AG04450 (cell line): ENCODE data around the gene PDZRN3. TPM values are rescaled to one million over a fixed set of nuclear protein-coding genes. Genes with fewer than 3 reads are reported as not detected.

Experiments used
- CTCF ChIA-PET: fragments of 300-600, 350-600 bp; formaldehyde crosslinking; extraction: SDS; loops from one replicate; lab custom pipeline; 2022; ENCODE audit warnings: antibody characterized with exemption, inconsistent platforms; lab: Charles Lee
- POLR2A ChIA-PET: fragments of 350-600 bp; formaldehyde crosslinking; extraction: SDS; loops from one replicate; lab custom pipeline; 2021; ENCODE audit warnings: antibody characterized with exemption, inconsistent platforms; lab: Yijun Ruan, JAX
- DNase-seq: peaks from one replicate; pipeline ENCODE4 v3.0.0-alpha.2; 2011; ENCODE audit warnings: low read depth, low spot score
- H3K27ac ChIP-seq: one replicate; pipeline ENCODE4 v1.5.1; 2012; ENCODE audit warnings: low read depth, low read length, control low read depth
- H3K27me3 ChIP-seq: one replicate; pipeline ENCODE4 v1.6.0; 2012; ENCODE audit warnings: low read length; ENCODE audit not compliant: control insufficient read depth, insufficient read depth
- H3K4me3 ChIP-seq: 2 replicates; pipeline ENCODE4 v1.5.1; 2011; ENCODE audit warnings: mild to moderate bottlenecking, low read depth, low read length, control low read depth
- H3K9me3 ChIP-seq: 2 replicates; pipeline ENCODE4 v1.5.1; 2012; ENCODE audit warnings: low read length; ENCODE audit not compliant: control insufficient read depth, insufficient read depth
- CTCF ChIP-seq: IDR thresholded peaks from 2 replicates; pipeline ENCODE4 v1.5.1; 2011; ENCODE audit warnings: low read depth, low read length, control low read depth, inconsistent platforms
- polyA plus RNA-seq: library from polyadenylated mRNA; depleted of rRNA; stranded (reverse); fragments of >200 nt; gene quantifications from 2 replicates; pipeline ENCODE4 v1.2.3, GENCODE V29; 2011

The PDZRN3 gene
- polyA plus RNA-seq, 1 experiment = 14.7 TPM

DNA sequence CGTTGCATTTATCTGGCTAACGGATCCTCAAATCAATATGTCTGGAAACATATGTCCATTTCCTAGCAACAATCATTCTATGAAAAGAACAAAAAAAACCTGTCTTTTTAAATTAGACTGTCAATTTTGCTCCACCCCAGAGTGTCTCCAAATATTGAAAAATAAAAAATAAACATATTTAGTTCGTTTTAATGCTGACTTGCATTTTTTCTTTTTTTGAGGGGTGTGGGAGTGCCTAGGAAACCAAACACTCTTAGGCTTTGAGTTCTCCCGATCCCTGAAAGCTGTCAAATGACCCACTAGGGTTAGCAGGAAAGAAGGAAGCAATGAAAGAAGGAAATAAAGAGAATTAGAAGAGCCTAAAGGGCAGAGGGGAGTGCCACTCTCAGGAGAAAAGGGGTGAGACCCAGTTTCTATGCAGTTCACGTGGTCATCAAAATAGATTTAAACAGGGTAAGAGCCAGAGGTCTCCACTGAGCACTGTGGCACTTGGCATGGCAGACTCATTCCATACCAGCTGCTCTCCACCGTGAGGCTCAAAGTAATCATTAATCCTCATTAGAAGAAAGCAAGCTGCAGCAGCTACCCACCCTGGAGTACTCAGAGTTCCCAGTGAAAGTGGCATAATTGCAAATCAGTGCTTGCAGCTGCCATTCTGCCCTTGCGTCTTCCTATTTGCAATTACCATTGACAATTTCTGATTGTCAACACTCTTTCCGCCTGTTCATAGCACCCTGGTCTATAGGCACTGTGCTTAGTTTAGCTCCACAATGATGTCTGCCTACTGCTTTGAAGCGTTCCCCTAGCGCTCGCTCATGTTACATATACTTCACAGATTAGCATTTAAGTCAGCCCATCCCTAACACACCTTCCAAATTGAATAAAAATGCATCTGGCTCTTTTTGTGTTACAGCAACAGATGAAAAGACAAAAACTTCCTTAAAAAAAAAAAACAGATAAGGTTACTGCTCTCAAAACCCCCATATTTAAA lies 32.3 kb downstream of the PDZRN3 start:
- POLR2A ChIA-PET = no interaction called here

GRCh38 chr3:73591286-73591800 lies 33.4 kb downstream of the PDZRN3 start:
- Histone ChIP-seq H3K27me3 (no peaks in the 10 kb centered on the region), H3K9me3 (no peaks in the 10 kb centered on the region), H3K27ac (no peak overlapping the region), H3K4me3 (no peak overlapping the region)
- ChIA-PET CTCF (interaction anchor here (1.2 kb wide), 1 partner anchor 30 kb away, joined by 3 read pairs; no protein-coding TSS in a partner anchor), POLR2A (no interaction called here)
- DNase-seq = no peak
- TF ChIP-seq CTCF = no peak

More for the DNA sequence above, 32.3 kb downstream of the PDZRN3 start:
- no peak for TF ChIP-seq CTCF
- Histone ChIP-seq H3K27ac (no peak overlapping the region), H3K4me3 (no peak overlapping the region), H3K27me3 (no peaks in the 10 kb centered on the region), H3K9me3 (no peaks in the 10 kb centered on the region)
- CTCF ChIA-PET = interaction anchor here (1.2 kb wide), 1 partner anchor 29 kb away, joined by 3 read pairs; no protein-coding TSS in a partner anchor
- no peak for DNase-seq

DNA sequence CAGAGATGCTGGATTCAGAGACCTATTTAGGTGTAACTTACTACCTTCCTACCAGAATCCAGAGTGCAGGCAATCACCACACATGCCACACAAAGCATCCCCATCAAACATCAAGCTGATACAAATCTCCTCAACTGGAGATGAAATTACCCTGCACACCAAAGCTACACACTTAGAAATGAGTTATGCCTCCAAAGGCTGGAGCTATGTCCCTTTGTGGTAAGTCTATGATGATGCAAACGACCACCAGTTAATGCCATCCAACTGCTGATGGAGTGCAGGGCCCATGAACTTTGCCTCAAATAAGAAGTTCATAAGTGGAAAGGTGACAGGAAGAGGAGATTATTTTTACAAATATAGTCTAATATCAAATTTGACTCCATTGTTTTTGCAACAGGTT lies 38.1 kb downstream of the PDZRN3 start:
- CTCF ChIA-PET = no interaction called here
- Histone ChIP-seq H3K27me3 (no peaks in the 10 kb centered on the region), H3K9me3 (no peaks in the 10 kb centered on the region), H3K4me3 (no peak overlapping the region), H3K27ac (no peak overlapping the region)
- POLR2A ChIA-PET = no interaction called here
- no peak for DNase-seq
- TF ChIP-seq CTCF = no peak

- Histone ChIP-seq H3K27me3 (no peaks in the 10 kb centered on the region), H3K9me3 (no peaks in the 10 kb centered on the region), H3K27ac (no peak overlapping the region), H3K4me3 (no peak overlapping the region)
- DNase-seq = no peak
- POLR2A ChIA-PET = no interaction called here
- TF ChIP-seq CTCF = no peak
- CTCF ChIA-PET = no interaction called here
Observed at GRCh38 chr3:73586190-73586589, 38.6 kb downstream of the PDZRN3 start.

GRCh38 chr3:73584873-73585272 lies 39.9 kb downstream of the PDZRN3 start:
- Histone ChIP-seq H3K9me3 (no peaks in the 10 kb centered on the region), H3K27me3 (no peaks in the 10 kb centered on the region), H3K4me3 (no peak overlapping the region), H3K27ac (no peak overlapping the region)
- no peak for DNase-seq
- ChIA-PET POLR2A (no interaction called here), CTCF (interaction anchor here (1.0 kb wide), 1 partner anchor 263 kb away, joined by 3 read pairs; no protein-coding TSS in a partner anchor)
- no peak for TF ChIP-seq CTCF
